ENCODE measurements around the gene KCNE5.
"Not testable (repeated sequence)": the region's sequence is repeated elsewhere in the genome, so short reads cannot be mapped to it uniquely, and the experiment has no call there.

KCNE5 gene

GRCh38 chrX:109622270-109622669, 2.7 kb downstream of the KCNE5 start:
- no peak for DNase-seq (ENCODE audit: low read depth, low spot score)
- no peak overlapping the region for H3K4me3 ChIP-seq (ENCODE audit: low read length)

- H3K4me3 ChIP-seq (ENCODE audit: low read length) = no peak overlapping the region
- no peak for DNase-seq (ENCODE audit: low read depth, low spot score)
Measured at GRCh38 chrX:109619771-109620170, 5.2 kb downstream of the KCNE5 start.

- DNase-seq (ENCODE audit: low read depth, low spot score) = no peak
Measured at GRCh38 chrX:109614951-109615350, 10.0 kb downstream of the KCNE5 start.

GRCh38 chrX:109601486-109601885, 23.5 kb downstream of the KCNE5 start:
- no peak for DNase-seq (ENCODE audit: low read depth, low spot score)
- no peak overlapping the region for H3K4me3 ChIP-seq (ENCODE audit: low read length)

More at GRCh38 chrX:109614951-109615350, 10.0 kb downstream of the KCNE5 start:
- H3K4me3 ChIP-seq (ENCODE audit: low read length) = no peak overlapping the region

GRCh38 chrX:109600237-109600651, 24.7 kb downstream of the KCNE5 start:
- H3K4me3 ChIP-seq (ENCODE audit: low read length) = no peak overlapping the region
- peak; percentile 5 for DNase-seq (ENCODE audit: low read depth, low spot score)

- no peak for DNase-seq (ENCODE audit: low read depth, low spot score)
- no peak overlapping the region for H3K4me3 ChIP-seq (ENCODE audit: low read length)
Measured at GRCh38 chrX:109596015-109596414, 29.0 kb downstream of the KCNE5 start.

GRCh38 chrX:109590176-109590575, 34.8 kb downstream of the KCNE5 start:
- DNase-seq (ENCODE audit: low read depth, low spot score) = no peak
- H3K4me3 ChIP-seq (ENCODE audit: low read length) = no peak overlapping the region

- H3K4me3 ChIP-seq (ENCODE audit: low read length) = no peak overlapping the region
- DNase-seq (ENCODE audit: low read depth, low spot score) = no peak
Measured at GRCh38 chrX:109585488-109585887, 39.5 kb downstream of the KCNE5 start.

GRCh38 chrX:109578916-109579315, 46.1 kb downstream of the KCNE5 start:
- no peak overlapping the region for H3K4me3 ChIP-seq (ENCODE audit: low read length)
- no peak for DNase-seq (ENCODE audit: low read depth, low spot score)

GRCh38 chrX:109577055-109577454, 47.9 kb downstream of the KCNE5 start:
- H3K4me3 ChIP-seq (ENCODE audit: low read length) = no peak overlapping the region
- DNase-seq (ENCODE audit: low read depth, low spot score) = no peak

- DNase-seq (ENCODE audit: low read depth, low spot score) = not testable (repeated sequence)
Measured at GRCh38 chrX:109576083-109576482, 48.9 kb downstream of the KCNE5 start.

More at GRCh38 chrX:109576083-109576482, 48.9 kb downstream of the KCNE5 start:
- not testable (repeated sequence) for H3K4me3 ChIP-seq (ENCODE audit: low read length)

Data from Jurkat, Clone E6-1 (cell line).